Cardiac fibroblast (primary cell): ENCODE results near the gene ATXN3L.
A peak's percentile ranks its signal among the peaks of the same experiment; 100 is the strongest.

Source experiments
- DNase-seq, 2 donors: peaks; one replicate each; pipeline versions ENCODE4 v3.0.0 to v3.0.0-alpha.2; 2010; ENCODE audit warnings: low read depth in 2 of 2
- H3K4me3 ChIP-seq, 2 donors: replicated peaks in 1 of 2; 1 replicate in 1 of 2; 2 replicates in 1 of 2; pipeline ENCODE4 v1.5.1; 2011; ENCODE audit warnings: low read depth in 2 of 2, low read length in 2 of 2, mild to moderate bottlenecking in 2 of 2, moderate library complexity in 1 of 2
- CTCF ChIP-seq: IDR thresholded peaks from one replicate; pipeline ENCODE4 v1.5.1; 2011; ENCODE audit warnings: low read depth, mild to moderate bottlenecking, low read length, inconsistent platforms

ATXN3L gene

GRCh38 chrX:13360146-13360545, 40.3 kb upstream of the ATXN3L start:
- H3K4me3 ChIP-seq: no peak overlapping the region
- TF ChIP-seq CTCF: no peak
- DNase-seq: no peak

GRCh38 chrX:13357925-13358324, 38.1 kb upstream of the ATXN3L start:
- no peak for TF ChIP-seq CTCF
- H3K4me3 ChIP-seq: no peak overlapping the region
- peak in 1 of 2 donors; percentile 58 for DNase-seq

- TF ChIP-seq CTCF: no peak
- no peak for DNase-seq
- H3K4me3 ChIP-seq: no peak overlapping the region
Measured at GRCh38 chrX:13346646-13347045, 26.8 kb upstream of the ATXN3L start.

GRCh38 chrX:13345438-13345837, 25.6 kb upstream of the ATXN3L start:
- H3K4me3 ChIP-seq: no peak overlapping the region
- no peak for DNase-seq
- TF ChIP-seq CTCF: no peak

- no peak for TF ChIP-seq CTCF
- no peak for DNase-seq
- H3K4me3 ChIP-seq: no peak overlapping the region
Measured at GRCh38 chrX:13345037-13345436, 25.2 kb upstream of the ATXN3L start.

GRCh38 chrX:13341491-13342101, 21.7 kb upstream of the ATXN3L start:
- TF ChIP-seq CTCF: no peak
- DNase-seq: peak; percentile 8 to 67
- no peak overlapping the region for H3K4me3 ChIP-seq
